AG10803 (cell line): ENCODE results near the gene PLA1A.
"Not testable (repeated sequence)": the region's sequence is repeated elsewhere in the genome, so short reads cannot be mapped to it uniquely, and the experiment has no call there.

Source experiments
- DNase-seq: peaks from one replicate; pipeline ENCODE4 v3.0.0; 2010; ENCODE audit warnings: low read depth
- H3K4me3 ChIP-seq: 2 replicates; pipeline ENCODE4 v1.5.1; 2011; ENCODE audit warnings: mild to moderate bottlenecking, low read length, control low read depth
- CTCF ChIP-seq: conservative IDR thresholded peaks from 2 replicates; pipeline ENCODE4 v1.5.1; 2011; ENCODE audit warnings: mild to moderate bottlenecking, low read length, control low read depth, inconsistent platforms

The PLA1A gene

GRCh38 chr3:119675188-119675874, 77.6 kb downstream of the PLA1A start:
- no peak for DNase-seq
- H3K4me3 ChIP-seq: no peak overlapping the region
- no peak for TF ChIP-seq CTCF

GRCh38 chr3:119676020-119676419, 78.3 kb downstream of the PLA1A start:
- TF ChIP-seq CTCF: no peak
- no peak for DNase-seq

GRCh38 chr3:119676771-119677640, 79.3 kb downstream of the PLA1A start, which contains the start of gene COX17:
TSS of gene COX17 (minus strand) at chr3:119677406. CDS start at chr3:119677310, 96 bp downstream.
- peak within 1 kb of the TSS; percentile 79 for H3K4me3 ChIP-seq
- no peak for TF ChIP-seq CTCF
- peak; percentile 95 for DNase-seq

More at GRCh38 chr3:119676020-119676419, 78.3 kb downstream of the PLA1A start:
- H3K4me3 ChIP-seq: peak overlapping the region; percentile 79

- H3K4me3 ChIP-seq: peak overlapping the region; percentile 79
These were observed 79.9 kb downstream of the PLA1A start for GRCh38 chr3:119677641-119677934.

GRCh38 chr3:119678209-119678608, 80.5 kb downstream of the PLA1A start:
- not testable (repeated sequence) for DNase-seq, H3K4me3 ChIP-seq

More at GRCh38 chr3:119677641-119677934, 79.9 kb downstream of the PLA1A start:
- no peak for DNase-seq
- TF ChIP-seq CTCF: no peak
